Vagina (tissue), 2 donors: Measurements from ENCODE around the gene ZNG1A. TPM values are rescaled to one million over a fixed set of nuclear protein-coding genes. Genes with fewer than 3 reads are reported as not detected.
"Not testable (repeated sequence)": the region's sequence is repeated elsewhere in the genome, so short reads cannot be mapped to it uniquely, and the experiment has no call there.

Experiments used
- DNase-seq, 2 donors: peaks; one replicate each; pipeline ENCODE4 v3.0.0-alpha.2; 2017; ENCODE audit errors: extremely low spot score in 2 of 2
- H3K27ac ChIP-seq: fragments of 200-600 bp; sonication (generic); one replicate; pipeline ENCODE4 v1.5.1; 2019
- H3K27me3 ChIP-seq: fragments of 200-600 bp; sonication (generic); one replicate; pipeline ENCODE4 v1.5.1; 2019
- H3K36me3 ChIP-seq, 2 donors: fragments of 200-600 bp; sonication (generic); one replicate each; pipeline ENCODE4 v1.5.1; 2017 to 2019
- H3K4me1 ChIP-seq: fragments of 200-600 bp; sonication (generic); one replicate; pipeline ENCODE4 v1.5.1; 2019
- H3K4me3 ChIP-seq, 2 donors: fragments of 200-600 bp; sonication (generic); 1 replicate in 1 of 2; 2 replicates in 1 of 2; pipeline ENCODE4 v1.5.1; 2016 to 2019
- H3K9me3 ChIP-seq: fragments of 200-600 bp; sonication (generic); one replicate; pipeline ENCODE4 v1.5.1; 2019
- POLR2A ChIP-seq, 2 donors: fragments of 450-650 bp; IDR thresholded peaks; one replicate each; pipeline ENCODE4 v1.6.1; 2017; ENCODE audit warnings: antibody characterized with exemption in 2 of 2, mild to moderate bottlenecking in 2 of 2, moderate library complexity in 2 of 2
- POLR2AphosphoS5 ChIP-seq, 2 donors: sonication (generic); formaldehyde crosslinking; IDR thresholded peaks; one replicate each; pipeline ENCODE4 v1.9.0; 2017; ENCODE audit warnings: antibody characterized with exemption in 2 of 2, mild to moderate bottlenecking in 2 of 2, low read depth in 1 of 2; ENCODE audit not compliant: insufficient read depth in 1 of 2
- intact Hi-C: fragments of 100-400 bp; cut with DNase I; formaldehyde crosslinking; loops from one replicate; pipeline ENCODE4 v1.15.1; 2023
- total RNA-seq: library from RNA; depleted of rRNA; stranded (reverse); fragments of >200 nt; gene quantifications from one replicate; pipeline ENCODE4 v1.2.3, GENCODE V29; 2016
- TF ChIP-seq, protein P1 (sequence below), 3 experiments: fragments of 450-650 bp in 2 of 3; fragments of 200-600 bp in 1 of 3; sonication (generic) in 1 of 3; IDR thresholded peaks; one replicate each; pipeline ENCODE4 v1.5.1; 2017 to 2019; ENCODE audit warnings: antibody characterized with exemption in 3 of 3, mild to moderate bottlenecking in 2 of 3, moderate library complexity in 2 of 3

Gene ZNG1A
- total RNA-seq, 1 donor from 2014 or later: 19.4 TPM

DNA sequence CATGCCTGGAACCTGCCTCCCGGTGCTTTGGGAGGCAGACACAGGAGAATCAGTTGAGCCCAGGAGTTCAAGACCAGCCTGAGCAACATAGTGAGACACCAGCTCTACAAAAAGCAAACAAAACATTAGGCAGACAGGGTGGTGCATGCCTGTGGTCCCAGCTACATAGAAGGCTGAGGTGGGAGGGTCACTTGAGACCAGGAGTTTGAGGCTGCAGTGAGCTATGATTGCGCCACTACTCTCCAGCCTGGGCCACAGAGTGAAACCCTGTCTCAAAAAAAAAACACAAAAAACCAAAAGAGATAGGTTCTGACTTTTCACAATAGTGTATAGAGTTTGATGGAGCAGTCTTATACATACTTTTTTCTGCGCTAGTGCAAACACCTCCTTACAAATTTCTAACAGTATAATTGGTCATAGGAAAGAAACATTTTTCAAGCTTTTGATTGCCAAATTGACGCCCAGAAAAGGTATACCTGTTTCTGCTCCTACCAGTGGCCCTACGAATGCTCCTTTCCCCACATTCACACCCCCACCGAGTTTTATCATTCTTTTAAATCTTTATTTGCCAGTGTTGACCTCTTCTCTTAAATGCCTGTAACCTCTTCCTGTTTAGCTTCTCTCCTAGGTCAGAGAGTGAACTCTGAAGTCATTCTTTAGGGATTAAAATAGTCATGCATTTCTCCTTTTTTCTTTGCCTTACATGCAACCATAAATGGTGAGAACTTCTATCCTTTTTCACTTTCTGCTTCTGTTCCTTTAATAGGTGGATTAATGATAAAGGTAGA, 43.3 kb upstream of the ZNG1A start:
- no peaks in the 10 kb centered on the region for H3K36me3 ChIP-seq
- no peak overlapping the region for H3K4me3 ChIP-seq
- TF ChIP-seq POLR2A (IDR thresholded peaks at IDR 0.05) (no peak), POLR2AphosphoS5 (IDR thresholded peaks at IDR 0.05; ENCODE audit: insufficient read depth in 1 of 2, low read depth in 1 of 2) (no peak)
- TF ChIP-seq, protein P1, sequence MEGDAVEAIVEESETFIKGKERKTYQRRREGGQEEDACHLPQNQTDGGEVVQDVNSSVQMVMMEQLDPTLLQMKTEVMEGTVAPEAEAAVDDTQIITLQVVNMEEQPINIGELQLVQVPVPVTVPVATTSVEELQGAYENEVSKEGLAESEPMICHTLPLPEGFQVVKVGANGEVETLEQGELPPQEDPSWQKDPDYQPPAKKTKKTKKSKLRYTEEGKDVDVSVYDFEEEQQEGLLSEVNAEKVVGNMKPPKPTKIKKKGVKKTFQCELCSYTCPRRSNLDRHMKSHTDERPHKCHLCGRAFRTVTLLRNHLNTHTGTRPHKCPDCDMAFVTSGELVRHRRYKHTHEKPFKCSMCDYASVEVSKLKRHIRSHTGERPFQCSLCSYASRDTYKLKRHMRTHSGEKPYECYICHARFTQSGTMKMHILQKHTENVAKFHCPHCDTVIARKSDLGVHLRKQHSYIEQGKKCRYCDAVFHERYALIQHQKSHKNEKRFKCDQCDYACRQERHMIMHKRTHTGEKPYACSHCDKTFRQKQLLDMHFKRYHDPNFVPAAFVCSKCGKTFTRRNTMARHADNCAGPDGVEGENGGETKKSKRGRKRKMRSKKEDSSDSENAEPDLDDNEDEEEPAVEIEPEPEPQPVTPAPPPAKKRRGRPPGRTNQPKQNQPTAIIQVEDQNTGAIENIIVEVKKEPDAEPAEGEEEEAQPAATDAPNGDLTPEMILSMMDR (IDR thresholded peaks at IDR 0.05): no peak
- no peak for DNase-seq
- intact Hi-C loops: no loop called here
- H3K27me3 ChIP-seq: no peaks in the 10 kb centered on the region
- no peaks in the 10 kb centered on the region for H3K9me3 ChIP-seq
- H3K4me1 ChIP-seq: no peaks in the 10 kb centered on the region
- no peak overlapping the region for H3K27ac ChIP-seq

DNA sequence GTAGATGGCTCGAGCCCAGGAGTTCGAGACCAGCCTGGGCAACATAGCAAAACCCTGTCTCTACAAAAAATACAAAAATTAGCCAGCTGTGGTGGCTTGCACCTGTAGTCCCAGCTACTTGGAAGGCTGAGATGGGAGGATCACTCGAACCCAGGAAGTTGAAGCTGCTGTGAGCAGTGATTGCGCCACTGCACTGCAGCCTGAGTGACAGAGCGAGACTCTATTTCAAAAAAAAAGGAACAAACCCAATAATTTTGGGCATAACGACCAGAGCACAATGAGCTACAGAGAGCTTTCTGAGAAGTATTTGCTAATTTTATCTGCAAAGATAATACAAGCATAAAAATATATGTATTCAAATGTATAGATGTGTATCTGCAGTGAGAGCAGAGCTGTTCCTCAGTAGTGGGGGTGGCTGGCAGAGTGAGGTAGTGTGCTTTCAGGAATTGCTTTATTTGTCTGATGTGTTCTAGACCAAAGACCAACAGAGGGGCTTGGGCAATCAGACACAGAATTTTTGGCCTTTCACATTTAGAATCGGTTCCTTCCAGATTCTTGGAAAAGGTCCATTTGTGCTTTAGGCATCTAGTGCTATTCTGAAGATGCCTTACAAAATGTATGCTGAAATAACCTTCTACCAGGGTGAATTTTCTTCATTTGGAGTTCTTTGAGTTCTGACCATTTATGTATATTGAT, 41.0 kb upstream of the ZNG1A start:
- no peak for DNase-seq
- no peaks in the 10 kb centered on the region for H3K9me3 ChIP-seq
- intact Hi-C loops: no loop called here
- TF ChIP-seq, protein P1 (IDR thresholded peaks at IDR 0.05): no peak
- no peak overlapping the region for H3K4me3 ChIP-seq
- H3K4me1 ChIP-seq: no peaks in the 10 kb centered on the region
- H3K27me3 ChIP-seq: no peaks in the 10 kb centered on the region
- H3K27ac ChIP-seq: no peak overlapping the region
- no peaks in the 10 kb centered on the region for H3K36me3 ChIP-seq

DNA sequence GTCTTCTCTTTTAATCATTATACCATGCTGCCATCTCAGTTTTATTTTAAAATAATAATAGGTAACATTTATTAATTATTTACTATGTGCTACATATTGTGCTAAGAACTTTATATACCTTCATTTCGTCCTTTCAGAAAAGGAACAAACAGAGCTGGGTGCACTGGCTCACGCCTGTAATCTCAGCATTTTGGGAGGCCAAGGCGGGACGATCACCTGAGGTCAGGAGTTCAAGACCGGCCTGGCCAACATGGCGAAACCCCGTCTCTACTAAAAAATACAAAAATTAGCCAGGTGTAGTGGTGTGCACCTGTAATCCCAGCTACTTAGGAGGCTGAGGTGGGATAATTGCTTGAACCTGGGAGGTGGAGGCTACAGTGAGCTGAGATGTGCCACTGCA, 40.2 kb upstream of the ZNG1A start:
- intact Hi-C loops, H3K27ac ChIP-seq, H3K4me1 ChIP-seq, H3K36me3 ChIP-seq, H3K27me3 ChIP-seq, H3K4me3 ChIP-seq, DNase-seq, H3K9me3 ChIP-seq: not testable (repeated sequence)

DNA sequence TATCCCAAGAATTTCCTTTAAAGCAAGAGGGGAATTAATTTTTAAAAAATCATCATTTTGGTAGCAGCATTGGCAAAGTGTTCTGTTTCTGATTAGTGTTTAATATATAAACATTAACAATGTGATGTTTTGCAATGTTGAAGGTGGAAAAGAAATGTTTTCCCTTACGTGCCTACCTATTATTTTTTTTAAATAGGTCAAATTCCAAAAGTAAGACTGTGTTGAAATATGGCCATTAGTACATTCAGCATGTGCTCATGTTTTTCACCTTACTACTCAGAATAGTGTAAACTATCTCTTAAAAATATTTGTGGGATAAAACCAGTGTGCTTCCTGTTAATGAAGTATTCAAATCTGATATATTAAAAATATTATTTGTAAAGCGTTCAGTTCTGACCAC, 39.1 kb upstream of the ZNG1A start:
- Histone ChIP-seq H3K9me3 (no peaks in the 10 kb centered on the region), H3K4me3 (no peak overlapping the region), H3K4me1 (no peaks in the 10 kb centered on the region), H3K36me3 (no peaks in the 10 kb centered on the region), H3K27ac (no peak overlapping the region), H3K27me3 (no peaks in the 10 kb centered on the region)
- TF ChIP-seq POLR2A (IDR thresholded peaks at IDR 0.05) (no peak), POLR2AphosphoS5 (IDR thresholded peaks at IDR 0.05; ENCODE audit: insufficient read depth in 1 of 2, low read depth in 1 of 2) (no peak)
- TF ChIP-seq, protein P1 (IDR thresholded peaks at IDR 0.05): no peak
- DNase-seq: no peak
- intact Hi-C loops: no loop called here

DNA sequence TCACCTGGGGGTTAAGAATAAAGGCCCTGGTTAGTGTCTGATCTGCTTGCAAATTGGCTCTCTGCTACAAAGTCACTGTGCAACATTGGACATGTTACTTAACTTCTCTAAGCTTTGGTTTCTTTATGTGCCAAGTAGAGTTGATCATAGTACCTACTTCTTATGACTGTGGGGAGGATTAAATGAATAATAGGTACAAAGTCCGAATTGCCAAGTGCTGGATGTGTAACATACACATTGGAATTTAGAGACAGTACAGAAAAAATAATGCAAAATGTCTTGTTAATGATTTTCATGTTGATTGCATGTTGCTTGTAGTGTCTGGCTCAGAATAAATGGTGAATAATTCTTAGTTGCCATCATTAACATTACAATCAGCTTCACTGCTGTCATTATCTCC, 38.0 kb upstream of the ZNG1A start:
- Histone ChIP-seq H3K27ac (no peak overlapping the region), H3K4me1 (no peaks in the 10 kb centered on the region), H3K27me3 (no peaks in the 10 kb centered on the region), H3K4me3 (no peak overlapping the region), H3K9me3 (no peaks in the 10 kb centered on the region), H3K36me3 (no peaks in the 10 kb centered on the region)
- intact Hi-C loops: no loop called here
- TF ChIP-seq, protein P1 (IDR thresholded peaks at IDR 0.05): no peak
- TF ChIP-seq POLR2AphosphoS5 (IDR thresholded peaks at IDR 0.05; ENCODE audit: insufficient read depth in 1 of 2, low read depth in 1 of 2): no peak
- no peak for TF ChIP-seq POLR2A (IDR thresholded peaks at IDR 0.05)
- DNase-seq: no peak
